Fibroblast of villous mesenchyme (primary cell): ENCODE data around the gene TMEM38B. TPM values are rescaled to one million over a fixed set of nuclear protein-coding genes. Genes with fewer than 3 reads are reported as not detected.
"Not testable (repeated sequence)": the region's sequence is repeated elsewhere in the genome, so short reads cannot be mapped to it uniquely, and the experiment has no call there.

Source experiments
- DNase-seq: peaks from one replicate; pipeline ENCODE4 v3.0.0-alpha.2; 2010; ENCODE audit warnings: low read depth
- H3K4me3 ChIP-seq: 2 replicates; pipeline ENCODE4 v1.5.1; 2011; ENCODE audit warnings: low read depth, mild to moderate bottlenecking, low read length
- total RNA-seq: library from RNA; depleted of rRNA; stranded (reverse); fragments of >200 nt; gene quantifications from 2 replicates; pipeline ENCODE4 v1.2.3, GENCODE V29; 2012
- TF ChIP-seq, protein P1 (sequence below): IDR thresholded peaks from 2 replicates; pipeline ENCODE4 v1.5.1; 2012; ENCODE audit warnings: low read depth, mild to moderate bottlenecking, low read length; ENCODE audit not compliant: insufficient read depth

TMEM38B gene
- total RNA-seq, 1 donor, result 20.7 TPM

DNA sequence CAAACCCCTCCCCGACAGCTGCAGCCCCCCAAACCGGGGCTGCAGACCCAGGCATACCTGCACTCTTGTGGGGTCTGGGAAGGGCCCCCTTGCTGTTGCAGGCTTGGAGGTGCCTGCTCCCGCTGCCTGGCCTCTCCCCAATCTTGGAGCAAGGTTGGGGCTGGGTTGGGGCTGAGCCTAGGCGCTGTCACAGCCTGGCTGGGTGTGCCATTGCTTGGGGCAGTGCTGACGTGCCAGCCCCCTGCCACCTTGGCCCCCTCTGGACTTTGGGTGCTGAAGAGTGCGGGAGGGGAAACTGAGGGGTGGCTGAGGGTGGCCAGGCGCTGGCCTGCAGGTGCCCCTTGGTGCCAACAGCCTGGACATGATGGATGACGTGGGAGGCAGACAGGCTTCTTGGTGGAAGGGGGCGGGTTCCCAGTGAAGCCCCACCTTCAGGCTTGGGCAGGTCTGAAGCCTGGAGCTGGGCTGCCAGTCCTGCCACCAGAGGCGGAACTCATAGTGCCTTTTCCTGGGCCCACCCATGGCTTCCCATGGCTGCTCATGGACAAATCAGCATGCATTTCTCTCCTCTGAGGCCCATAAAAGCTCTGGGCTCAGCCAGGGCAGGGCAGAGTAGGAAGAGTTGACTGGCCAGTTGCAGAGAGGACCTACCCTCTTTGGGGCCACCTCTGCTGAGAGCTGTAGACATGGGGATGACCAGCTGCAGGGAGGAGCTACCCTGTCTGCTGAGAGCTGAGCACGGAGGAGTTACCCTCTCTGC is 19.1 kb downstream of the TMEM38B start:
- no peak overlapping the region for H3K4me3 ChIP-seq
- TF ChIP-seq, protein P1, sequence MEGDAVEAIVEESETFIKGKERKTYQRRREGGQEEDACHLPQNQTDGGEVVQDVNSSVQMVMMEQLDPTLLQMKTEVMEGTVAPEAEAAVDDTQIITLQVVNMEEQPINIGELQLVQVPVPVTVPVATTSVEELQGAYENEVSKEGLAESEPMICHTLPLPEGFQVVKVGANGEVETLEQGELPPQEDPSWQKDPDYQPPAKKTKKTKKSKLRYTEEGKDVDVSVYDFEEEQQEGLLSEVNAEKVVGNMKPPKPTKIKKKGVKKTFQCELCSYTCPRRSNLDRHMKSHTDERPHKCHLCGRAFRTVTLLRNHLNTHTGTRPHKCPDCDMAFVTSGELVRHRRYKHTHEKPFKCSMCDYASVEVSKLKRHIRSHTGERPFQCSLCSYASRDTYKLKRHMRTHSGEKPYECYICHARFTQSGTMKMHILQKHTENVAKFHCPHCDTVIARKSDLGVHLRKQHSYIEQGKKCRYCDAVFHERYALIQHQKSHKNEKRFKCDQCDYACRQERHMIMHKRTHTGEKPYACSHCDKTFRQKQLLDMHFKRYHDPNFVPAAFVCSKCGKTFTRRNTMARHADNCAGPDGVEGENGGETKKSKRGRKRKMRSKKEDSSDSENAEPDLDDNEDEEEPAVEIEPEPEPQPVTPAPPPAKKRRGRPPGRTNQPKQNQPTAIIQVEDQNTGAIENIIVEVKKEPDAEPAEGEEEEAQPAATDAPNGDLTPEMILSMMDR, result no peak
- DNase-seq, result no peak

DNA sequence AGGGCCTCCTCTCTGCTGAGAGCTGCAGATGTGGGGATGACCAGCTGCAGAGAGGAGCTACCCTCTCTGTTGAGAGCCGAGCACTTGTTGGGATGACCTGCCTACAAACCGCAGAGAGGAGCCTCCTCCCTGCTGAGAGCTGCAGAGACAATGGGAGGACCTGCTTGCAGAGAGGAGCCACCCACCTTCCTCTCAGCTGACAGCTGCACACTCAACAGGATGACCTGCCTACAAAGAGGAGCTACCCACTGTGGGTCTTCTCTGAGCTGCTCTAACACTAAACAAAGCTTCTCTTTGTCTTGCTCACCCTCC is 19.6 kb downstream of the TMEM38B start:
- TF ChIP-seq, protein P1, result no peak
- DNase-seq, result no peak
- H3K4me3 ChIP-seq, result no peak overlapping the region

DNA sequence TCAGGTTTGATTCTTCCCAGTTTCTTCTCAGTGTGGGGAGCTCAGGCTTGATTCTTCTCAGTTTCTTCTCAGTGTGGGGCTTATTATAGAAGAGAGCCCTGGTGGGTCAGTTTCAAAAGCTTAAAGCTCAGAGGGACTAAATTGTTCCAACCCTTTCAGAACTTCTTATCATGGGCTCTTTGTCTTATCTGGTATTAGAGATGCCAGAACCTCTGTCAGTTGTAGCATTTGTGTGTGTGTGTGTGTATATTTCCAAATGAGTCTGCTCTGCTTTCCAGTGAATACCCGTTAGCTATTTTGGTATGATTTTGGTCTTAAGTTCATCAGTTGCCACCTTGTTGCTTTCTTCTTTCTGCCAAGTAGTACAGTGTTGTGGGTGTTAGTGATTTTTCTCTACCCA is 21.8 kb downstream of the TMEM38B start:
- TF ChIP-seq, protein P1, result no peak
- no peak for DNase-seq
- H3K4me3 ChIP-seq, result no peak overlapping the region

DNA sequence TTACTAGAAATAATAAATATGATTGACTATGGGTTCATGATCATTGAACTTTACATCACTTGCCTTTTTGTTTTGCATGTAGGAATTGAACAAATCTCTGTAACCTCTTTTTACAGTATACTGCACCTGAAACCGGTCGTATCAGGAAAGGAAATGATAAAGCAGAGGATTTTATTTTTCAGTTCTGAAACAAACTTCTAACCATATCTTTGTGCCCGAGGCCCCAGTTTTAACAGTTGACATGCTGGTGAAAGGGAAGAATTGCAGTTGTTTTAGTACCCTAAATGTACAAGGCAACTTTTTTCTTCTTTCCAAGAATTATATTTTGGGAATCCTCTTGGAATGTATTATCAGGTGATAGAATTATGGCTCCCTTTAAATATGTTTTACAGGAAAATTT is 27.8 kb downstream of the TMEM38B start:
- TF ChIP-seq, protein P1, result no peak
- DNase-seq, result no peak
- H3K4me3 ChIP-seq, result no peak overlapping the region

DNA sequence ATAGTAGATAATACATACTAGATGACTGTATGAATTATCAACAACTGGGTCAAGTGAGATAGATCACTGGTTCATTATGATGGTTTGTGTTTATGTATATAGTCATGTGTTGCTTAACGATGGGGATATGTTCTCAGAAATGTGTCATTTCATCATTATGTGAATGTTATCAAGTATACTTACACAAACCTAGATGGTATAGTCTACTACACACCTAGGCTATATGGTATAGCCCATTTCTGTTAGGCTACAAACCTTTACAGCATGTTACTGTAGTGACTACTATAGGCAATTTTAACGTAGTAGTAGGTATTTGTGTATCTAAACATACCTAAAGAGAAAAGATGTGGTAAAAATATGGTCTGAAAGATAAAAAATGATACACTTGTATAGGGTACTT is 31.0 kb downstream of the TMEM38B start:
- DNase-seq, result no peak
- TF ChIP-seq, protein P1, result no peak

DNA sequence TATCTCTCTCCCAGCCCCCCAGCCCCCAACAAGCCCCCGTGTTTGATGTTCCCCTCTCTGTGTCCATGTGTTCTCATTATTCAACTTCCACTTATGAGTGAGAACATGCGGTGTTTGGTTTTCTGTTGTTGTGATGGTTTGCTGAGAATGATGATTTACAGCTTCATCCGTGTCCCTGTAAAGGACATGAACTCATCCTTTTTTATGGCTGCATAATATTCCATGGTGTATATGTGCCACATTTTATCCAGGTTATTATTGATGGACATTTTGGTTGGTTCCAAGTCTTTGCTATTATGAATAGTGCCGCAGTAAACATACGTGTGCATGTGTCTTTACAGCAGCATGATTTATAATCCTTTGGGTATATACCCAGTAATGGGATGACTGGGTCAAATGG is 33.9 kb downstream of the TMEM38B start:
- H3K4me3 ChIP-seq, DNase-seq: not testable (repeated sequence)

More for the DNA sequence above, 31.0 kb downstream of the TMEM38B start:
- H3K4me3 ChIP-seq, result no peak overlapping the region

DNA sequence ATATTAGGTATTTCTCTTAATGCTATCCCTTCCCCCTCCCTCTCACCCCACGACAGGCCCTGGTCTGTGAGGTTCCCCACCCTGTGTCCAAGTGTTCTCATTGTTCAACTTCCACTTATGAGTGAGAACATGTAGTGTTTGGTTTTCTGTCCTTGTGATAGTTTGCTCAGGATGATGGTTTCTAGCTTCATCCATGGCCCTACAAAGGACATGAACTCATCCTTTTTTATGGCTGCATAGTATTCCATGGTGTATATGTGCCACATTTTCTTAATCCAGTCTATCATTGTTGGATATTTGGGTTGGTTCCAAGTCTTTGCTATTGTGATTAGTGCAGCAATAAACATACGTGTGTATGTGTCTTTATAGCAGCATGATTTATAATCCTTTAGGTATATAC is 37.1 kb downstream of the TMEM38B start:
- DNase-seq, H3K4me3 ChIP-seq: not testable (repeated sequence)

DNA sequence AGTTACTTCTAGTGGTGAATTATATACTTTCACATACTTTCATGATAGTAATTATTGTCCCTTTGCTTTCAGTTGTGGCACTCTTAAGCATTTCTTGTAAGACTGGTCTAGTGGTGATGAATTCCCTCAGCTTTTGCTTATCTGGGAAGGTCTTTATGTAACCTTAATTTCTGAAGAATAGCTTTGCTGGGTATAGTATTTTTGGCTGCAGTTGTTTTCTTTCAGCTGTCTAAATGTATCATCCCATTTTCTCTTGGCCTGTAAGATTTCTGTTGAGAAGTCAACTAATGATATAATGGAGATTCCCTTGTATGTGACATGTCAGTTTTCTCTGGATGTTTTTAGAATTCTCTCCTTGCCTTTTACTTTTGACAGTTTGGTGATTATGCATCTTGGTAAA is 41.0 kb downstream of the TMEM38B start:
- DNase-seq, result no peak
- H3K4me3 ChIP-seq, result no peak overlapping the region
- TF ChIP-seq, protein P1, result no peak
